ENCODE measurements around the gene MAMDC4. TPM values are rescaled to one million over a fixed set of nuclear protein-coding genes. Genes with fewer than 3 reads are reported as not detected.

MAMDC4 gene
- polyA plus RNA-seq, 1 donor (not counting 4 experiments of a cell fraction or from before 2014, with no cell fraction given), result 0.49 TPM

DNA sequence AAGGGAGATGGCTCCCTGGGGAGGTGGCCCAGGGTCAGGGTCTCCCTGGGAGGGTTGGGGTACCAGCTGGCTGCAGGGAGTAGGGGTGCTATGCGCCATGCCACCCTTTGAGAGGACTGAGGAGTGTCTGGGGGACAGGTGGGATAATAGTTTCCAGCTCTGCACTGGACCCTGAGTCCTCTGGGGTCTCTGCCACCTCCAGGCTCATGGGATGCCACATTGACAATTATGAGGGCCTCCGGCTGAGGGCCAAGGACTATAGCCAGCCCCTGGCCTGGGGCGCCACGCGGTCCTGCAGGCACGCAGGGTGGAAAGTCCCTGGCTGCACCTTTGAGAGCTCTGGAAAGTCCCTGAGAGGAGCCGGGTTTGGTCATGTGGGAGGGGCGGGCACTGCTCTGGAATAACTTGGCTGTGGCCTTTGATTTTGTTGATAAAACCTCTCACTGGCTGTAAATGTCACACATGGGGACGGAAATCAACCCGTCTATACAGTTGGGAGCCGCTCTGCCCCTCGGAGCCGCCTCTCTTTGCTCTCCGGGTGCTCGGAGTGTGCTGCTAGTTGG is 50.2 kb downstream of the MAMDC4 start:
- Histone ChIP-seq H3K79me2 (ENCODE audit: control insufficient read depth, insufficient read depth, low read length) (peaks cover 27% of the 10 kb centered on the region), H2AFZ (ENCODE audit: control insufficient read depth, low read length) (peak overlapping the region; percentile 42), H4K20me1 (ENCODE audit: control insufficient read depth, extremely low read depth, insufficient read depth, low read length) (no peaks in the 10 kb centered on the region), H3K36me3 (ENCODE audit: control insufficient read depth in 2 of 2, extremely low read depth in 1 of 2, insufficient read depth in 2 of 2, low read length in 2 of 2) (peaks cover 13 to 37% of the 10 kb centered on the region in 2 experiments), H3K9me3 (ENCODE audit: control insufficient read depth, low read depth, low read length) (no peaks in the 10 kb centered on the region), H3K27me3 (ENCODE audit: control insufficient read depth, extremely low read depth, insufficient read depth, low read length) (no peaks in the 10 kb centered on the region), H3K4me1 (ENCODE audit: control insufficient read depth, extremely low read depth, insufficient read depth, low read length) (peaks cover 40% of the 10 kb centered on the region), H3K9ac (ENCODE audit: control insufficient read depth, extremely low read depth, insufficient read depth, low read length) (peak overlapping the region; percentile 98), H3K4me3 (ENCODE audit: control insufficient read depth in 2 of 3, extremely low read depth in 1 of 3, insufficient read depth in 2 of 3, low read depth in 1 of 3, low read length in 3 of 3) (peak overlapping the region; percentile 2 to 63 (median 55)), H3K27ac (ENCODE audit: control insufficient read depth, insufficient read depth, low read length) (peak overlapping the region; percentile 100), H3K9me1 (ENCODE audit: control insufficient read depth, extremely low read depth, insufficient read depth, low read length) (no peaks in the 10 kb centered on the region), H3K4me2 (ENCODE audit: control insufficient read depth, extremely low read depth, insufficient read depth, low read depth, low read length) (peak overlapping the region; percentile 95)
- no peak for TF ChIP-seq EZH2 (IDR thresholded peaks at IDR 0.05; ENCODE audit: low read length)
- TF ChIP-seq, protein P1, sequence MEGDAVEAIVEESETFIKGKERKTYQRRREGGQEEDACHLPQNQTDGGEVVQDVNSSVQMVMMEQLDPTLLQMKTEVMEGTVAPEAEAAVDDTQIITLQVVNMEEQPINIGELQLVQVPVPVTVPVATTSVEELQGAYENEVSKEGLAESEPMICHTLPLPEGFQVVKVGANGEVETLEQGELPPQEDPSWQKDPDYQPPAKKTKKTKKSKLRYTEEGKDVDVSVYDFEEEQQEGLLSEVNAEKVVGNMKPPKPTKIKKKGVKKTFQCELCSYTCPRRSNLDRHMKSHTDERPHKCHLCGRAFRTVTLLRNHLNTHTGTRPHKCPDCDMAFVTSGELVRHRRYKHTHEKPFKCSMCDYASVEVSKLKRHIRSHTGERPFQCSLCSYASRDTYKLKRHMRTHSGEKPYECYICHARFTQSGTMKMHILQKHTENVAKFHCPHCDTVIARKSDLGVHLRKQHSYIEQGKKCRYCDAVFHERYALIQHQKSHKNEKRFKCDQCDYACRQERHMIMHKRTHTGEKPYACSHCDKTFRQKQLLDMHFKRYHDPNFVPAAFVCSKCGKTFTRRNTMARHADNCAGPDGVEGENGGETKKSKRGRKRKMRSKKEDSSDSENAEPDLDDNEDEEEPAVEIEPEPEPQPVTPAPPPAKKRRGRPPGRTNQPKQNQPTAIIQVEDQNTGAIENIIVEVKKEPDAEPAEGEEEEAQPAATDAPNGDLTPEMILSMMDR (optimal IDR thresholded peaks at IDR 0.05 in 1 of 3, IDR thresholded peaks at IDR 0.05 in 1 of 3, conservative IDR thresholded peaks at IDR 0.05 in 1 of 3; ENCODE audit: extremely low read depth in 1 of 3, insufficient read depth in 2 of 3, low read length in 3 of 3), result no peak
- DNase-seq (ENCODE audit: low read depth, low spot score), result no peak
- peak; percentile 44 for FAIRE-seq
- dilution Hi-C loops (cut with MboI; ENCODE audit: extremely low pct_ligation_motif_present, low sequenced_read_pairs), result no loop called here

DNA sequence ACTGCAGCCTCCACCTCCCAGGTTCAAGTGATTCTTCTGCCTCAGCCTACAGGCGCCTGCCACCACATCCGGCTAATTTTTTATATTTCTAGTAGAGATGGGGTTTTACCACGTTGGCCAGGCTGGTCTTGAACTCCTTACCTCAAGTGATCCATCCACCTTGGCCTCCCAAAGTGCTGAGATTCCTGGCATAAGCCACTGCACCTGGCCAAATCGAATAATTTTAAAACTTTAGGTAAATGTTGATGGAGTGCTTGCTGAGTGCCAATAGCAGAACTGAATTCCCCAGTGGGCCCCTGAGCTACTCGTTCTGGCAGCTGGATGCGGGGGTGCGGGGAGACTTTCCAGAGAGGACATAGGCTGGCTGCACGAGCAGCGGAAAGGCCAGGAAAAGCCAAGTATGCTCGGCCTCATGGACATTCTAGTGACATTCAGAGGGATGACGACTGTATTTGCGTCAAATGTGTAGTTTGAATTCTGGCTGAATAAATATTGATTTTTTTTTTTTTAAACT is 51.0 kb downstream of the MAMDC4 start:
- Histone ChIP-seq H3K4me3 (ENCODE audit: control insufficient read depth in 2 of 3, extremely low read depth in 1 of 3, insufficient read depth in 2 of 3, low read depth in 1 of 3, low read length in 3 of 3) (no peak overlapping the region), H3K4me1 (ENCODE audit: control insufficient read depth, extremely low read depth, insufficient read depth, low read length) (peaks cover 34% of the 10 kb centered on the region), H4K20me1 (ENCODE audit: control insufficient read depth, extremely low read depth, insufficient read depth, low read length) (no peaks in the 10 kb centered on the region), H3K9me1 (ENCODE audit: control insufficient read depth, extremely low read depth, insufficient read depth, low read length) (no peaks in the 10 kb centered on the region), H3K27me3 (ENCODE audit: control insufficient read depth, extremely low read depth, insufficient read depth, low read length) (no peaks in the 10 kb centered on the region), H3K36me3 (ENCODE audit: control insufficient read depth in 2 of 2, extremely low read depth in 1 of 2, insufficient read depth in 2 of 2, low read length in 2 of 2) (peaks cover 14 to 42% of the 10 kb centered on the region in 2 experiments), H3K27ac (ENCODE audit: control insufficient read depth, insufficient read depth, low read length) (peak overlapping the region; percentile 100), H3K4me2 (ENCODE audit: control insufficient read depth, extremely low read depth, insufficient read depth, low read depth, low read length) (peak overlapping the region; percentile 25), H3K79me2 (ENCODE audit: control insufficient read depth, insufficient read depth, low read length) (peaks cover 20% of the 10 kb centered on the region), H3K9ac (ENCODE audit: control insufficient read depth, extremely low read depth, insufficient read depth, low read length) (peak overlapping the region; percentile 98), H2AFZ (ENCODE audit: control insufficient read depth, low read length) (no peak overlapping the region), H3K9me3 (ENCODE audit: control insufficient read depth, low read depth, low read length) (no peaks in the 10 kb centered on the region)
- dilution Hi-C loops (cut with MboI; ENCODE audit: extremely low pct_ligation_motif_present, low sequenced_read_pairs), result no loop called here
- TF ChIP-seq EZH2 (IDR thresholded peaks at IDR 0.05; ENCODE audit: low read length), result no peak
- TF ChIP-seq, protein P1 (optimal IDR thresholded peaks at IDR 0.05 in 1 of 3, IDR thresholded peaks at IDR 0.05 in 1 of 3, conservative IDR thresholded peaks at IDR 0.05 in 1 of 3; ENCODE audit: extremely low read depth in 1 of 3, insufficient read depth in 2 of 3, low read length in 3 of 3), result no peak
- DNase-seq (ENCODE audit: low read depth, low spot score) (no peak), FAIRE-seq (no peak)

All from keratinocyte (primary cell).